HG02981 (cell line): ENCODE results near the gene NTM.

Source experiments
- ATAC-seq: cut with Tn5 transposase; IDR thresholded peaks from one replicate; pipeline ENCODE4 v1.9.1; 2021; ENCODE audit warnings: mild to moderate bottlenecking, moderate library complexity; ENCODE audit not compliant: unreplicated experiment

Gene NTM

DNA sequence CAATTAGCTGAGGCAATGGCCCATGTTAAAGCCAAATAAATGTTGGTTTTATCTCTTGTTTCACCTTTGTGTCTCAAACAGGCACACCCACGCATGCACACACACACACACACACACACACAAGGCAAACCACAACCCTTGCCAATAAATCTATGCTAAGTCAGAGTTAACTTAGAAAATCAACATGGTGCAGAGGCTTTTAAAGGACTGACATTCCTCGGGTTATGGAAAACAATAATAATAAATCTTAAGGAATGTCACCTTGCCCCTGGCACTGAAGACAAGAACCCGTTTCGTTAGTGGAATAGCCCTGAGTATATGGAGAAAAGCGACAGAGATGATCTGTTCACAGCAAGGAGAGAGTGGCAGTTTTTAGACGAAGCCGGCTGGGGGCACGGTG is 326.3 kb downstream of the NTM start:
- no peak for ATAC-seq

DNA sequence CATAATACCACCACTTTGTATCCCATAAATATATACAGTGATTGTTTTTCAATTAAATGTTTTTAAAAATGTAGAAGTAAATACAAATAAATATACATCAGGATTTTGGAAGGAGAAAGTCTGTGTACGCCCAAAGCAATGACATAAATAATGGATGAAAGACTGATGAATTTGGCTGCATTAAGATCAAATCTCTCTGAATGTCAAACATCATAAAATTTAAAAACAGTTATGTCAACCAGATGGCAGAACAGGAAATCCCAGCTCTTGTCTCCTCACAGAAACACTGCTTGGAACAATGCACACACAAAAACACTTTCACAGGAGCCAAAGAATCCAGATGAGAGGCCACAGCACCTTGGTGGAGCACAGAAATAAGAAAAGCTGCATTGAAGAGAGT is 332.9 kb downstream of the NTM start:
- ATAC-seq = no peak

DNA sequence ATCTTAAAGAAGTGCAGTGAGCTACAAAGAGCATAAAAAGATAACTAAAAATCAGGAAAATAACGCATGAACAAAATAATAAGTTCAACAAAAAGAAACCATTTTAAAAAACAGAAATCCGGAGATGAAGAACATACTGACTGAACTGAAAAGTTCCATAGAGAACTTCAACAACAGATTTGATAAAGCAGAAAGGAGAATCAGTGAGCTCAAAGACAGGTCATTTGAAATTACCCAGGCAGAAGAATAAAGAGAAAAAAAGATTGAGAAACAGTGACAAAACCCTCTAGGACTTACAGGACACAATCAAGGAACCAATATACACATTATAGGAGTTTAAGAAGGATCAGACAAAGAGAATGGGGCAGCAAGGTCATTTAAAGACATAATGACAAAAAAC is 334.3 kb downstream of the NTM start:
- ATAC-seq = no peak

DNA sequence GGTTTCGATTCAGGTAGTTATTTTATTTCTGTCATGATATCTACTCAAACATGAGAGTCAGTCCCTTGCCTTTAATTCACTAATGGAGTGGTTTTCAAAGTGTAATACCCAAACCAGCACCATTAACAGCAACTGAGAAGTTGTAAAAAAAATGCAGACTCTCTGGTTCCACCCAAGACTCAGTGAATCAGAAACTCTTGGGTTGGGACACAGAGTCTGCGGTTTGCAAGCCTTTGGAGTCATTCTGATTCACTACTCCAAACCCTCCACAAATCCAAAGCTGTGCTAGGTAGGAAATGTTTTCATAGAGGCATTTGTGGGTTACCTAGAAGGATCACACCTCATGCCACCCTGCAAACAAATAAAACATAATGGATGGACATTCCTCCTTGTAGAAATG is 340.1 kb downstream of the NTM start:
- no peak for ATAC-seq

DNA sequence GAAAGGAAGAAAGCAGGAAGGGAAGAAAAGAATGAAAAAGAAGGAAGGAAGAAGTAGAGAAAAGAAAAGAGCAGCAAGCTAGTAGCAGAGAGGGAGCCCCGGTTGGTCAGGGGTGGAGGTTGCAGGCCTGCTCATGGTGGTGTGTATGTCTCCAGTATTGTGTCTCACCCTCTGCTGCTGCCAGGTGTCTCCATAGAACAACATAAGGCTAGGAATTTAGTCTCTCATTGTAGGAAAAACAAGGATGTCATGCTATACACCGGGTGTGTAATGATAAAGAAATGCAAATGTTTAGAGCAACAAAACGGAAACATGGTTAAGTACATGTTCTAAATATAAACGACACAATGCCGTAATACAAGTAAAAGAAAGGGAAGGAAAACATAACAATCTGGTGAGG is 342.5 kb downstream of the NTM start:
- no peak for ATAC-seq

DNA sequence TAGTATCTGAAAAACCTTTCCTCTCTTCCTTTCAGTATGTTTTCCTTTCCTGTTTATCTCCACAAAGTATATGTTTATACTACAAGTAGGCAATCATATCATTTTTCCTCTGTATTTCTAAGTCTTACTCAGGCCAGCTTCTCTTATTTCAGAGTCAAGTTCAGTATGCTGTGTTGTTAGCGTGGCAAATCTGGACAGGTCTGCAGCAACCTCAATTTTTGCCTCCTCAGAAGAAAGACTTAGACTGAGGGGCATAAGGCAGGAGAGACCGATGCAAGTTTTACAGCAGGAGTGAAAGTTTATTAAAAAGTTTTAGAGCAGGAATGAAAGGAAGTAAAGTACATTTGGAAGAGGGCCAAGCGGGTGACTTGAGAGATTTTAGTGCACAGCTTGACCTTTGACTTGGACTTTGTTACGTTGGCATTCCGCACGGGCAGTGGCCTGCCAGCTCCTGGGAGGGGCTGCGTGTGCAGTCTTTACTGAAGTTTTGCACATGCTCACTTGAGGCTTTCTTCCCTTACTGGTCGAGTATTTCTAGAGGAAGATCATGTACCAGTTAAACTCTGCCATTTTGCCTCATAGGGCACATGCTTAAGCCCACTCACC is 343.2 kb downstream of the NTM start:
- no peak for ATAC-seq

DNA sequence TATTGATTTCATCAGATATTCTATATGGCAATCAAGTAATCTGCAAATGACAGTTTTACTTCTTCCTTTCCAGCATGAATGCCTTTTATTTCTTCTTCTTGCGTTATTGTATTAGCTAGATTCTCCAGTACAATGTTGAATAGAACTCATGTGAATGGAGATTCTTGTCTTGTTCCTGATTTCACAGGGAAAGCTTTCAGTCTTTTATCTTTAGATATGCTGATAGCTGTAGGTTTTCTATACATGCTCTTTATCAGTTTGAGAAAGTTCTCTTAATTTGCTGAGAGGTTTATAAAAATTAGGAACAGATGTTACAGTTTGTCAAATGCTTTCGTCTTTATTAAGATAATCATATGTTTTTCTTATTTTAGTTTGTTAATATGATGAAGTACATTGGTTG is 347.2 kb downstream of the NTM start:
- no peak for ATAC-seq

DNA sequence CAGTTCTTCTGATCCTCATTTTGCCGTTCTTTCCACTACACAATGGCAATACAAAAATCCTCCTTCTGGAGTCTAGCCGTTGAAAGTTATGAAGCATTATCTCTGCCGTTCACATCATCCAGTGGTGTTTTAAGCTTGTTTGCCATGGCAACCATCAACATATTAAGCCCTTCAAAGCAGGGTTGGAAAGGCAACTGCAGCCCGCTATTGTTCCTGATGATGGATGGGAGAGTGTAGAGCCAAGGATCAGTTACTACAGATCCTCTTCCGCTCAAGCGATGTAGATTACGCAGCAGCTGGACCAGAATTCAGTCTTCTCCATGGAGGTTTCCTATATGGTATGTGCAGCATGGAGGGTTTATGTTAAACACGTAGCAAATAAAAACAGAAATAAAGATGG is 352.7 kb downstream of the NTM start:
- no peak for ATAC-seq

DNA sequence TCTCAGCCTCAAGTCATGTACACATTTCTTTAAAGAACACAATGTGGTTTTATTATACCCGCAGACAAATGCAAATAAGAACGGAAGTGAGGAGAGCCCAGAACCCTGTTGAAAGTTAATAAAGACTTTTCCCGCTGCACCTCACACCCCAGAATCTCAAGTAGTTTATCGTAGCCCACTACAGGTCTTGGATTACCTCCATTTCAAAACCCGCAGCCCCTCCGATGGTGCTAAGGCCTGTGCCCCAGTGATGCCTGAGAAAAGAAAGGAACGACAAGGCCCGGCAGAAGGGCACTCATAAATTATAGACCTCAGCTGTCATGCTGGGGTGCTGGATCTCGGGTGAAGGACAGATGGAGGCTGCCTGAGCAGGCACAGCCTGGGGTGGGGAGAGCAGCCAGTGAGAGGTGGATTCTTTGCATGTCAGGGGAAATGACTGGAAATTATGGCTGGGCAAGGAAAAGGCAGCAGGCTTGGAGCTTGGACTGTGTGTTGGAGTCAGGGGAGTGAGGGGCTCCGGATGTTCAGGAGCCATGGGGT is 354.1 kb downstream of the NTM start:
- no peak for ATAC-seq

DNA sequence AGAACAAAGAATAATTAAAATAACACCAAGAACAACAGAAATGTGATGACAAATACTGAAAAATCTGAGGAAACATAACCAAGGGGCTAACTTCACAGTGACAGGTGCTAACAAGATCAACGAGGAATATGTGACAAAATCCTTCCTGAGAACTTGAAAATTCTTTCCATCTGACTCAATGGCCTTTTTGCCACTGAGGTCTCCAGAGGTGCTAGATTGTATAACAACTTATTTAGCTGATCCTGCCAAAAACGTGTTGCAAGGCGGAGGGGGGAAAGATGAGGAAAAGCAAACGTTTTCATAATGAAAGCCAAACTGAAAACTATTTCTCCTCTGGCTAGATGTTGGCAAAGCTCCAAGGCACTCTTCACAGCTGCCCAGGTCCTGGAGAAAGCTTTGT is 364.5 kb downstream of the NTM start:
- ATAC-seq = no peak

DNA sequence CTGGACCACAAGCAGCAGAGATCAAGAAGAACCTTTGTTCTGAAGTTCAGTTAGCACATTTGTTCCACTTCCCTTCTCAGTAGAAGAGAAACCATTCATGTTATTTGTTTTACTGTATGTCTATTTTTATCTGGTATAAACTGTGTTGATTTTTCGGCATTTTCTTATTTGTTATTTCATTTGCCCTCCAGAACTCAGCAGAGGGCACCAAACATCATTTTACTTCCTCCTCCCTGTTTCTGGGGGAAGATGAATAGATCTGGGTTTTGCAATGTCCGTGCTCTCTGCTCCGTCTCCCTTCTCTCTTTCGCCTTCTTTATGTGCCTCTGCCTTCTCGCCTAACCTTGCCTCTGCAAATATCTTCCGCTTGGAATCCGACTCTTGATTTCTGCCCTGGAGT is 366.9 kb downstream of the NTM start:
- ATAC-seq = no peak

DNA sequence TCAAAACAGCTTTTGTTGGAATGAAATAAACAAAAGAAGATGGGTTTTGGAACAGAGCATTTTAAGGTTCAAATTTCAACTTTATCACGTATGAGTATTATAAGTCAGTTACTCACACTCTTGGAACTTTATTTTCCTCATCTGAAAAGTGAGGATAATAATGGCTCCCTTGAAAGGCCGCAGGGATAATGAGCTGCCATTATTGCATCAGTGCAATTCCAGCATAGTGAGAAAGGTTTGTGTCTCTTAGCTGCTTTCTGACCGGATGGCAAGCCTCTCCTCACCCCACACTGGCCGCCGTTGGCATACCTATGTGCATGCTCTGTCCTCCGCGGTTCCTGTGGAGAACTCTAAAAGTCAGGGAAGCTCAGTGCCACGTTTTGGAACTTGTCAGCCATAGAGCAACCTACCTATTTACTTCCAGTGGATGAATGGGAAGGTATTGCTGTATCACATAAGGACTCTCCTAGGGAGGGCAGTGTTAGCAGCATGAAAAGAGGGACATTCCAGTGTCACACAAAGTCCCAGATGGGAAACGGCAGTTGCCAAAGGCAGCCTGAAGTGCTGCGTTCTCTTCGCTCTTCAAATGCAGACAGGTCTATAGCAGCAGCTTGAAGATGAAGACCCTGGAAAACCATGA is 368.9 kb downstream of the NTM start:
- ATAC-seq = no peak

DNA sequence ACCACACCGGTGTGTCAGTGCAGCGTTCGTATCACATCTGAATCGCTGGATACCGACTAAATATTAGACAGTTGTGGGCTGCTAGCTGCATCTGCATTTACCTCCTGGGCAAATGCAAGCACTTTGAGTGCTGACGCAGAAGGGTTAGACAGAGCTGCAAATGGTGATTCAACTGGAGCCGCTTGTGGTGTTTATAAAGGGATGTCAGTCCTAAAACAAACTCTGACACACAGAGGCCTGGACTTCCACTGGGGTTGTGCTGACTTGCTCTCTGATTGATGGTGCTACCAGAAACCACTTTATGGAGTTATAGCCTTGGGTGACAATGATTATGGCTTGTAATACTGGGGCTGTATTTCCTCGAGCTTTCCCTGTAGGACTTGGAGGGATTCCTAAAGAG is 374.4 kb downstream of the NTM start:
- no peak for ATAC-seq

DNA sequence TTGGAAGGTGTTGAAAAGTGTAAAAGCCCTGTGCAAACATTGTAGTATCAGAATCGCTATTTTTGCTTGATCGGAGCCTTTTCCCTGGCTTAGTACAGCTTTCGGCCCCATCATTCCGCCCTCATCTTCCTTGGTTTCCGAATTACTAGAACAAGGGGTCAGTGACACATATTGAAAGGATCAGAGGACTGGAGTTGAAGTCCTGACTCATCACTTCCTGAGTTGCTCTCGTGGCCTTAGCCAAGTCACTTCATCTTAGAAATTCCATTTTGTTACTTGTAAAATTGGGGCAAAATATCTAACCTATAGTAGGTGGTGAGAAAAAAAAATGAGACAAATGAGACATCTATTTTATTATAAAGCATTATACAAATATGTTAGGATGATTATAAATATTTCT is 375.0 kb downstream of the NTM start:
- no peak for ATAC-seq

DNA sequence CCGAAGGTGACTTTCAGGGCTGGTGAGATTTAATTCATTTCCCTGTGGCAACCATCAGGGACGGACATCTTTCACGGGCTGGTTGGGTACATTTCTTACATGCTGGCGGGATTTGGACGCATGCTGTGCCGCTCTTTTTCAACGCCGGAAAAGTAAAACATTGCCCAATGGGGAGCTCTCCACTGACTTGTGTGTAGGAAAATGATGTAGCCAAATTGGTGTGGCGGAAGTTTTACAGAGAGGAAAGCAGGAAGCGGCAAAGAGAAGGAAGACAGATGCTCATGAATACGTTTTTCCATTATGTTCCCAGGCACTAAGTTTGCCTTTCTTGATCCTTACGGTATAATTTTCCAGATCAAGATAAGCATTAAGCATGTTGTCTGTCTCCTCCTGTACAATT is 375.8 kb downstream of the NTM start:
- no peak for ATAC-seq

DNA sequence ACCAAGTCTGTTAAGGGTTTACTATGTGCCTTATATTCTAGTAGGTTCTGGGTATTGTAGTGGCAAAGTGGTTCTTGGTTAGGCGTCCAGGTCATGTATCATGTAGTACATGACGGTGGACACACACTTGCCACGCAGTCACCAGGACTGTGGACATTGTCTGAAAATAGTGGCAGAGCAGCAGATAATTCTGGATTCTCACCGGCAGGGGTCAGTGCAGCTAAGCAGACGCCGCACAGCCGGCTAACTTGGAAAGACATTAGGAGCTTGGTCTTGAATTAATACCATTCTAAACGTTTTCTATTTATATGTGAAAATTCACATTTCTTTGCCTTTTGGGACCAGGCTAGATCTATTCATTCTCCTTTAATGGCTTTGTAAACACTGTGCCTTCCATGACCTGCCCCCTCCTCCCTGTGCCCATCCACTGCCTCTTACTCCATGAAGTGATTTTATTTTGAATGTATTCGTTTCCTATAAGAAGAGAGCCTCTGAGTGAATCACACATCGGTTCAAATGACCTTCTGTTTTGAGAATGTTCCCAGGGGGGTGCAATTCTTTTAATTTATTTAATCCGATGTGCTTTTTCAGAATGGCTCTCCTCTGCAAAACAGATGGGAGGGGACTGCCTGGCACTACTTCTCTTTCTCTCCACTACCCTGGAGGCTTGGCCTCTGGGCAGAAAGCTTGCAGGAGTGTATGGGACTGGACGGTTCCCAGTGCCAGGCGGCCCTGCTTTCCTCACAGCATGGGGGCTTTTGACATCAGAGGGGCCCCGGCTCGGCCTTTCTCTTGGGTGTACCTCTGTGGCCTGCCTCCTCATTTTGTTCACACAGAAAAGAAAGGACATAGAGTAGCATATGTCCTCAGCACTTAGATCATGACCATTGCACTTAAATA is 378.0 kb downstream of the NTM start:
- peak; percentile 81 for ATAC-seq

DNA sequence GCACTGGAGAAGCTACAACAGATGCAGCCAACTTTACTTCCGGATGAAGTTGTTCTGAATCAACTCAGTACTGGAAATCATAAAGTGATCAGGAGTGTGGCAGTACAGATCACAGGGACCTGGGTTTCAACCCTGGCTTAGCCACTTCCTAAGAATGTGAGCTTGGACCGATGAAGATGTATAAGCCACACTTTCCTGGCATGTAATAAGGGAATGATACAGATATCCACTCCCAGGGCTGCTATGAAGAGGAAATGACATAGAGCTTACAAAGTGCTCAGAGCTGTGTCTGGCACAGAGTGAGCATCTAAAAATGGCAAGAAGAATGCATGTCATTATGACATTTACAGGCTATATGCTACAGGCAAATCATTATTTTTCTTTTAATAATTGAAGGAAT is 378.7 kb downstream of the NTM start:
- no peak for ATAC-seq

DNA sequence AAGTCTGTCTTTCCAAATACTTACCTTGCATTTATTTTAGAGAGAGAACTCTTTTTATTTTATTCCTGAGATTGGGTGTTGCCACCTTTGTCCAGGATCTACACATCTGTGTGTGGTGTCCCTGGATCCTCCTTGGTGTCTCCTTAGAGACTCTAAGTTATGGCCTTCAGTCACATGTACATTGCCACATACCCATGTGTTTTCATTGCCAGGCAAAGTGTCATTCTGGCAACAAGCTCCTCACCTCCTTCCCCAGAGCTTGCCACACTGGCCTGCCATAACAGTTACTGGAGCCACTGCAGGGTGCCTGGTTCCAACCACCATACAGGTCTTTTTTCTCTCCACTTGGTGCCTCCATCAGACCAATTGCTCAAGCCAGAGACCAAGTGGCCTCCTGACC is 379.7 kb downstream of the NTM start:
- ATAC-seq = no peak

DNA sequence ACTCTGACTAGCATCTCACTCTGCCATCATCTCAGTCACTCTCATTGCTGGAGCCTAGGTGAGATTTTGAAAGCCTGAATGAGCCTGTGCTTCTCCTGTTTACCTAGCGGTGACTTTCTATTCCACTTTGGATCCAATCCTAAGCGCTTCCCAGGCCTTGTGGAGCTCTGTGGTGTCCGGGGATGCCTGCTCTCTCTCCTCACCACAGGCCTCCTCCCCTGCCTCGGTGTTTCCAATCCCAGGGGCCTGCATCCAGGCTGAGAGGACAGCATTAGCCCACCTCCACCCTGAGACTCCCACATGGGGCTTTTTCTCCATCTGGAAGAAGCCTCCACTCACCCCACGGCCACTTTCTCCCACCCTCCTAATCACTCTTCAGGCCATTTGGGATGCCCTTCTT is 380.3 kb downstream of the NTM start:
- ATAC-seq = no peak

DNA sequence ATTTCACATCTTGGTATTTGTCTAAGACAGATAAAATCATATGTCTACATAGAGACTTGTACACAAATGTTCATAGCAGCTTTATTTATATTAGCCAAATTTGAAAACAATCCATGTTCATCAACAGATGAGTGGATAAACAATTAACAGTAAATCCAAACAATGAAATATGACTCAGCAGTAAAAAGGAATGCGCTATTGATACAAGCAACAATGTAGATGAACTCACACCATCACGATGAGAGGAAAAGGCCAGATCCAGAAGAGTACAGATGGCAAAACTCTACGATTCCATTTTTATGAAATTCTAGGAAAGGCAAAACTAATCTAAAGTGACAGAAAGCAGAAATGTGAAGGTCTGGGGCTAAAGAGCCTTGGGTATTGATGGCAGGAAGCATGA is 384.3 kb downstream of the NTM start:
- no peak for ATAC-seq

DNA sequence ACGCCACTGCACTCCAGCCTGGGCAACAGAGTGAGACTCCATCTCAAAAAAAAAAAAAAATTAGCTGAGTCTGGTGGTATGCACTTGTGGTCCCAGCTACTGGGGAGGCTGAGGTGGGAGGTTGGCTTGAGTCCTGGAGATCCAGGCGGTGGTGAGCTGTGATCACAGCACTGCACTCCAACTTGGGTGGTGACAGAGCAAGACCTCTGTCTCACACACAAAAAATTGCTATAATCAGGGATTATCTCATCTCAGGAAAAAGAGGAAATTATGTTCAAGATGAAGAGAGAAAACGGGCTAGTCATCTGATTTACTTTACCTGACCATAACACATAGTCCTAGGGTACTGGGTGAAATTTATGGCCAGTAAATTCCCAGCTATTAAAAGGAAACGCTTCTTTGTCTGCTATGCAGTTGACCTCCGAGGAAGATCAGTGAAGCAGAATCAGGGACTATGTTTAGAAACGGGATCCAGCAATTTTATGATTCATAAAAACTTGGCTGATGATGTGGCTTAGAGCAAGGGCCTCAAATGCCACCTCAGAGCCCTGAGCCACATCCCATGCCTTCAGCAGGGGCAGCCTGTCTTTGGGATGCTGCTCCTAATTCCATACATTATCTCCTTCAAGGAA is 386.2 kb downstream of the NTM start:
- no peak for ATAC-seq
